ENCODE results near the gene SUPT7L. TPM values are rescaled to one million over a fixed set of nuclear protein-coding genes. Genes with fewer than 3 reads are reported as not detected.
A peak's percentile ranks its signal among the peaks of the same experiment; 100 is the strongest.

Gene SUPT7L
- 21.5 and 23.3 TPM in 2 replicates for total RNA-seq (2014; rRNA removed; shearing (Covaris generic))

GRCh38 chr2:27663285-27664153 is at the start of gene SUPT7L, which contains the start of gene SLC4A1AP:
TSS of gene SUPT7L (minus strand) at chr2:27663614. CDS start at chr2:27662192, 1,422 bp downstream.
TSS of gene SLC4A1AP (plus strand) at chr2:27663889. CDS start at chr2:27663915, 26 bp downstream.
- H3K27me3 ChIP-seq (replicated peaks), result no peaks in the 10 kb centered on the region
- peak within 1 kb of the TSS; percentile 67 for H3K4me3 ChIP-seq
- H3K4me1 ChIP-seq (replicated peaks), result peaks cover 15% of the 10 kb centered on the region
- H3K27ac ChIP-seq, result peak within 1 kb of the TSS; percentile 74
- no peaks in the 10 kb centered on the region for H3K9me3 ChIP-seq (replicated peaks)
- DNase-seq (ENCODE audit: low read depth in 1 of 2, low spot score in 2 of 2), result peak; percentile 77 to 94
- peaks cover 59% of the 10 kb centered on the region for H3K36me3 ChIP-seq

- Histone ChIP-seq H3K36me3 (no peaks in the 10 kb centered on the region), H3K9me3 (replicated peaks) (no peaks in the 10 kb centered on the region), H3K27ac (no peak overlapping the region), H3K27me3 (replicated peaks) (no peaks in the 10 kb centered on the region), H3K4me3 (no peak overlapping the region), H3K4me1 (replicated peaks) (peaks cover 7% of the 10 kb centered on the region)
- DNase-seq (ENCODE audit: low read depth in 1 of 2, low spot score in 2 of 2), result no peak
These were observed 49.8 kb upstream of the SUPT7L start for GRCh38 chr2:27713201-27713600.

DNA sequence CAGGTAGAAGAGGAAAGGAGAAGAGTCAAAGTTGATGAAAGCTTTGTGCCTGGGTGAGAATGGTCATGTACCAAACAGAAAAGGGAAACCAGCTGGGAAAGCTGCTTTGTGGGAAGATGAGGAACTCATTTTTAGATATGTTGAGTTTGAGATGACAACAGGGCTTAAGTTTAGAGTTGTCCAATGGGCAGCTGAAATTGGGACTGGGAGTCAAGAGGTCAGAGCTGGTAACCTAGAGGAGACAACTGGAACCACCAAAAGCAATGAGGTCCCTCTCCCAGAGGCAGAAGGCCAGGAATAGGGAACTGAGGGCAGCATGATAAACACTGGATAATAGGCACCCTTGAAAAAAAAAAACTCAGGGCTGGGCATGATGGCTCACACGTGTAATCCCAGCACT is 49.1 kb upstream of the SUPT7L start:
- no peaks in the 10 kb centered on the region for H3K9me3 ChIP-seq (replicated peaks)
- no peak overlapping the region for H3K4me3 ChIP-seq
- H3K4me1 ChIP-seq (replicated peaks), result peaks cover 7% of the 10 kb centered on the region
- H3K27ac ChIP-seq, result no peak overlapping the region
- H3K36me3 ChIP-seq, result no peaks in the 10 kb centered on the region
- H3K27me3 ChIP-seq (replicated peaks), result no peaks in the 10 kb centered on the region
- DNase-seq (ENCODE audit: low read depth in 1 of 2, low spot score in 2 of 2), result no peak

GRCh38 chr2:27711804-27712203 is 48.4 kb upstream of the SUPT7L start:
- Histone ChIP-seq H3K4me1 (replicated peaks) (peaks cover 10% of the 10 kb centered on the region), H3K36me3 (no peaks in the 10 kb centered on the region), H3K4me3 (no peak overlapping the region), H3K9me3 (replicated peaks) (no peaks in the 10 kb centered on the region), H3K27ac (no peak overlapping the region), H3K27me3 (replicated peaks) (no peaks in the 10 kb centered on the region)
- no peak for DNase-seq (ENCODE audit: low read depth in 1 of 2, low spot score in 2 of 2)

DNA sequence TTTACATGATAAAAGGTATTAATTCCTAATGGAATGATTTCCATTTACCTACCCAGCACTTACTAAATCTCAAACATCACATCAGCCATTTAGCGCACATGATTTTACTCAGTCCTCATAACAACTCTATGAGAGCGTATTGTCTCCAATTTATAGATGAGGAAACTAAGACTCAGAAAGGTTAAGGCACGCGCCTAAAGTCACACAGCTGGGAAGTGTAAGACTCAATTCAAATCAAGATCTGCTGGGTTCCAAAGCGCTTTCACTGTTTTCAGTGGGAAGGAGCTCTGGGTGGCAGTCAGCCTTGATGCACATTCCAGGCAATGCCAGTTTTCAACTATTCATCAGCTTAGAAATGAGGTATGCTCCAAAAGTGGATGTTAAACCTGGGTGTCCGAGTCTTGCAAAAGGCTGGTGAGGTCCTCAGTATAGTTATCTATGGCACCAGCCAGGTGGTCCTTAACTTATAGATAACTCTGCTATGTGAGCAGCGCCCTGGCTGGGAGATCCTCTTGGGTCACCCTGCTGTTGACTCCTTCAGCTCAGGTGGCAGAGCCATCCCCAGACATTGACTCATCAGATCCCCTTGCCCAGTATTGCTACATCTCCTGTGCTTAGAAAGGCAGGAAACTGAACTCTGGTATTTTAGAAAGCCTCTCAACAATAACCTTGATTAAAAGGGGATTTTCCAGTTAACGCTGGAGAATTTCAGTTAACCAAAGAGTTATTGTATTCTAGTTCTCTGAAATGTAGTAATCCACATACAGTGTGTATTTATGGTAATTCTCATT is 47.4 kb upstream of the SUPT7L start:
- peaks cover 20% of the 10 kb centered on the region for H3K4me1 ChIP-seq (replicated peaks)
- H3K36me3 ChIP-seq, result no peaks in the 10 kb centered on the region
- no peaks in the 10 kb centered on the region for H3K27me3 ChIP-seq (replicated peaks)
- H3K9me3 ChIP-seq (replicated peaks), result no peaks in the 10 kb centered on the region
- H3K27ac ChIP-seq, result no peak overlapping the region
- DNase-seq (ENCODE audit: low read depth in 1 of 2, low spot score in 2 of 2), result no peak
- H3K4me3 ChIP-seq, result no peak overlapping the region

GRCh38 chr2:27709960-27710575 is 46.7 kb upstream of the SUPT7L start:
- no peak for DNase-seq (ENCODE audit: low read depth in 1 of 2, low spot score in 2 of 2)
- no peaks in the 10 kb centered on the region for H3K36me3 ChIP-seq
- H3K4me1 ChIP-seq (replicated peaks), result peaks cover 22% of the 10 kb centered on the region
- H3K9me3 ChIP-seq (replicated peaks), result no peaks in the 10 kb centered on the region
- H3K4me3 ChIP-seq, result no peak overlapping the region
- no peak overlapping the region for H3K27ac ChIP-seq
- H3K27me3 ChIP-seq (replicated peaks), result no peaks in the 10 kb centered on the region

DNA sequence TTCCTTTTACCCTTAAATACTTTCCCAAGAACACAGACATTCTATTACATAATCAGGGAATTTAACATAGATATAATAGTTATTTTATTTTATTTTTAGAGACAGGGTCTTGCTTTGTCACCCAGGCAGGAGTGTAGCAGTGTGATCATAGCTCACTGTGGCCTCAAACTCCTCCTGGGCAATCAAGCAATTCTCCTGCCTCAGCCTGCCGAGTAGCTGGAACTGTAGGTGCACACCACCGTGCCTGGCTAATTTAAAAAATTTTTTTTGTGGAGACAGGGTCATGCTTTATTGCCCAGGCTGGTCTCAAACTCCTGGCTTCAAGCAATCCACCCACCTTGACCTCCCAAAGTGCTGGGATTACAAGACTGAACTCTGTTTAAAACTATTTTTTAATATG is 45.9 kb upstream of the SUPT7L start:
- no peaks in the 10 kb centered on the region for H3K36me3 ChIP-seq
- H3K9me3 ChIP-seq (replicated peaks), result no peaks in the 10 kb centered on the region
- no peak overlapping the region for H3K4me3 ChIP-seq
- peaks cover 25% of the 10 kb centered on the region for H3K4me1 ChIP-seq (replicated peaks)
- no peak for DNase-seq (ENCODE audit: low read depth in 1 of 2, low spot score in 2 of 2)
- H3K27me3 ChIP-seq (replicated peaks), result no peaks in the 10 kb centered on the region
- H3K27ac ChIP-seq, result no peak overlapping the region

DNA sequence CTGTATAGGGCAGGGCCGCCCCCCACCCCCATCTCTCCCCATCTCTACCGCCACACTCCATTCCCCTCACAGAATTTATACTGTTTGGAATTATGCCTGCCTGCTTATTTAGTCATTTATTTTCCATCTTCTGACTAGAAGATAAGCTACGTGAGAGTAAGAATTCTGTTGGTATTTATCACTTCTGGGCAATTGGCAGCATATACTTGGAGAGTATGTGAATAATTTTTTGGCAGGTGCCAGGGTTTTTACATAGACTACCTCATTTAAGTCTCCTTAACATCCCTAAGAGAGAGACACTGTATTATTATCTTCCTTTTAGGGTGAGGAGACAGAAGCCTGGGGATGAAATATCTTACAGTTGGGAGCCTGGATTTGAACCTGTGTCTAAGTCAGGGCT is 45.3 kb upstream of the SUPT7L start:
- no peak overlapping the region for H3K27ac ChIP-seq
- no peaks in the 10 kb centered on the region for H3K9me3 ChIP-seq (replicated peaks)
- no peak overlapping the region for H3K4me3 ChIP-seq
- peaks cover 30% of the 10 kb centered on the region for H3K4me1 ChIP-seq (replicated peaks)
- no peaks in the 10 kb centered on the region for H3K36me3 ChIP-seq
- no peaks in the 10 kb centered on the region for H3K27me3 ChIP-seq (replicated peaks)
- DNase-seq (ENCODE audit: low read depth in 1 of 2, low spot score in 2 of 2), result no peak

DNA sequence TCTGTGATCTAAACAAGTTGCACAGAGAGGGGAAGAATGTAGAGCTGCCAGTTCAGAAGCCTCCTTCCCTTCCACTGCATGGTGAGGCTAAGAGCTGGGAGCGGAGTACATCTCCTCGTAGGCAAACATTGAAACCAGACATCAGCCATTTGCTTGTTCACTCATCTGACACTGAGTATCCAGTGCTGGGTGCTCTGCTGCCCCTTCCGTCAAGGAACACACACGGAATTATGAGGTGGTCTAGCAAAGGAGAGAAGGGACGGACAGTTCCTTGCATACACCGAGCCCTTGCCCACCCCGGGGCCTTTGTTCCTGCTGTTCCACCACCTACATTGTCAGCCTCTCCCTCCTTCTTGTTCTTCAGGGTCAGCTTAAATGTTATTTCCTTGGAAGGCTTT is 44.8 kb upstream of the SUPT7L start:
- no peak for DNase-seq (ENCODE audit: low read depth in 1 of 2, low spot score in 2 of 2)
- Histone ChIP-seq H3K36me3 (no peaks in the 10 kb centered on the region), H3K27ac (no peak overlapping the region), H3K9me3 (replicated peaks) (no peaks in the 10 kb centered on the region), H3K27me3 (replicated peaks) (no peaks in the 10 kb centered on the region), H3K4me3 (no peak overlapping the region), H3K4me1 (replicated peaks) (peaks cover 34% of the 10 kb centered on the region)

- Histone ChIP-seq H3K36me3 (no peaks in the 10 kb centered on the region), H3K27ac (no peak overlapping the region), H3K27me3 (replicated peaks) (no peaks in the 10 kb centered on the region), H3K4me3 (no peak overlapping the region), H3K9me3 (replicated peaks) (no peaks in the 10 kb centered on the region), H3K4me1 (replicated peaks) (peaks cover 36% of the 10 kb centered on the region)
- DNase-seq (ENCODE audit: low read depth in 1 of 2, low spot score in 2 of 2), result no peak
These were observed 44.2 kb upstream of the SUPT7L start for GRCh38 chr2:27707462-27708256.

GRCh38 chr2:27705851-27706622 is 42.6 kb upstream of the SUPT7L start:
- Histone ChIP-seq H3K9me3 (replicated peaks) (no peaks in the 10 kb centered on the region), H3K36me3 (no peaks in the 10 kb centered on the region), H3K27me3 (replicated peaks) (no peaks in the 10 kb centered on the region), H3K27ac (peak overlapping the region; percentile 88), H3K4me3 (no peak overlapping the region), H3K4me1 (replicated peaks) (peaks cover 36% of the 10 kb centered on the region)
- peak; percentile 70 to 86 for DNase-seq (ENCODE audit: low read depth in 1 of 2, low spot score in 2 of 2)

- Histone ChIP-seq H3K4me3 (no peak overlapping the region), H3K27me3 (replicated peaks) (no peaks in the 10 kb centered on the region), H3K27ac (no peak overlapping the region), H3K4me1 (replicated peaks) (peaks cover 36% of the 10 kb centered on the region), H3K36me3 (no peaks in the 10 kb centered on the region), H3K9me3 (replicated peaks) (no peaks in the 10 kb centered on the region)
- no peak for DNase-seq (ENCODE audit: low read depth in 1 of 2, low spot score in 2 of 2)
These were observed 41.0 kb upstream of the SUPT7L start for GRCh38 chr2:27704342-27704876.
